Measurements from ENCODE around the gene RAPGEF4.
A peak's percentile ranks its signal among the peaks of the same experiment; 100 is the strongest.

GRCh38 chr2:172859581-172860335 lies 124.1 kb downstream of the RAPGEF4 start:
- TF ChIP-seq GATA2 (IDR thresholded peaks at IDR 0.05; ENCODE audit: low read depth, low read length) = peak; percentile 89
- peak; percentile 64 for TF ChIP-seq GATA3 (IDR thresholded peaks at IDR 0.05; ENCODE audit: low read depth, low read length)
